ENCODE data around the gene GLRA3.

GLRA3 gene

GRCh38 chr4:174763454-174764104, 65.5 kb downstream of the GLRA3 start:
- TF ChIP-seq TAF1 (IDR thresholded peaks at IDR 0.05; ENCODE audit: borderline replicate concordance, insufficient read depth, low read length) (no peak), POLR2AphosphoS5 (IDR thresholded peaks at IDR 0.05; ENCODE audit: low read depth, low read length) (no peak), REST (IDR thresholded peaks at IDR 0.05; ENCODE audit: insufficient read depth in 1 of 2, low read depth in 2 of 2, low read length in 2 of 2) (no peak), SIN3A (IDR thresholded peaks at IDR 0.05; ENCODE audit: borderline replicate concordance, insufficient read depth, low read length) (no peak), FOXP2 (optimal IDR thresholded peaks at IDR 0.05; ENCODE audit: borderline replicate concordance, extremely low read depth, extremely low read length, insufficient read depth) (no peak)

- TF ChIP-seq REST (IDR thresholded peaks at IDR 0.05; ENCODE audit: insufficient read depth in 1 of 2, low read depth in 2 of 2, low read length in 2 of 2) (no peak), SIN3A (IDR thresholded peaks at IDR 0.05; ENCODE audit: borderline replicate concordance, insufficient read depth, low read length) (no peak), POLR2AphosphoS5 (IDR thresholded peaks at IDR 0.05; ENCODE audit: low read depth, low read length) (no peak), FOXP2 (optimal IDR thresholded peaks at IDR 0.05; ENCODE audit: borderline replicate concordance, extremely low read depth, extremely low read length, insufficient read depth) (no peak), TAF1 (IDR thresholded peaks at IDR 0.05; ENCODE audit: borderline replicate concordance, insufficient read depth, low read length) (no peak)
These were observed 67.6 kb downstream of the GLRA3 start for GRCh38 chr4:174761451-174761850.

GRCh38 chr4:174757736-174758135, 71.3 kb downstream of the GLRA3 start:
- TF ChIP-seq REST (IDR thresholded peaks at IDR 0.05; ENCODE audit: insufficient read depth in 1 of 2, low read depth in 2 of 2, low read length in 2 of 2) (no peak), TAF1 (IDR thresholded peaks at IDR 0.05; ENCODE audit: borderline replicate concordance, insufficient read depth, low read length) (no peak), FOXP2 (optimal IDR thresholded peaks at IDR 0.05; ENCODE audit: borderline replicate concordance, extremely low read depth, extremely low read length, insufficient read depth) (no peak), SIN3A (IDR thresholded peaks at IDR 0.05; ENCODE audit: borderline replicate concordance, insufficient read depth, low read length) (no peak), POLR2AphosphoS5 (IDR thresholded peaks at IDR 0.05; ENCODE audit: low read depth, low read length) (no peak)

GRCh38 chr4:174753021-174753420, 76.0 kb downstream of the GLRA3 start:
- no peak for TF ChIP-seq REST (IDR thresholded peaks at IDR 0.05; ENCODE audit: insufficient read depth in 1 of 2, low read depth in 2 of 2, low read length in 2 of 2)
- TF ChIP-seq SIN3A (IDR thresholded peaks at IDR 0.05; ENCODE audit: borderline replicate concordance, insufficient read depth, low read length) = no peak
- TF ChIP-seq FOXP2 (optimal IDR thresholded peaks at IDR 0.05; ENCODE audit: borderline replicate concordance, extremely low read depth, extremely low read length, insufficient read depth) = no peak
- TF ChIP-seq TAF1 (IDR thresholded peaks at IDR 0.05; ENCODE audit: borderline replicate concordance, insufficient read depth, low read length) = no peak
- no peak for TF ChIP-seq POLR2AphosphoS5 (IDR thresholded peaks at IDR 0.05; ENCODE audit: low read depth, low read length)

Data from PFSK-1 (cell line).